ENCODE measurements around the gene ENDOV.

DNA sequence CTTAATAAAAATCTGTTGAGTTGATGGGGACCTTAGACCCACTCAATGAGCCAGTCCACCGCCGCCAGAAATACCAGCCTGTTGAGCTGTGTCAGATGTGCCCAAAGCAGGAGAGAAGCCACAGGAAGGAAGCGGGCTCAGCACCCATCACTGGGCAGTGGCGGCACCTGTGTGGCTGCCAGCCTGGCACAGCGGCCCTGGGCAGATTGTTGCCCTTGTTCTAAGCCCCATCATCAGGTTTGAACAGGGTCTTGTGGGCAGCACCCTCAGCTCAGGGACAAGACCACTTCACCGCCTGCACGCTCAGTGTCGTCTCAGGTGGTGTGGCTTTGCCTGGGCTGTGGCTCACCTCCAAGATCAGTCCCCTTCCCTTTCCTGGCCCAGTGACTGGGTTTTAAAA is 9.3 kb downstream of the ENDOV start:
- TF ChIP-seq POLR2A (IDR thresholded peaks at IDR 0.05; ENCODE audit: low read depth), result no peak
- no peak for TF ChIP-seq CTCF (IDR thresholded peaks at IDR 0.05)
